Measurements from ENCODE around the gene OR2A2.
"Not testable (repeated sequence)": the region's sequence is repeated elsewhere in the genome, so short reads cannot be mapped to it uniquely, and the experiment has no call there.

The OR2A2 gene, protein sequence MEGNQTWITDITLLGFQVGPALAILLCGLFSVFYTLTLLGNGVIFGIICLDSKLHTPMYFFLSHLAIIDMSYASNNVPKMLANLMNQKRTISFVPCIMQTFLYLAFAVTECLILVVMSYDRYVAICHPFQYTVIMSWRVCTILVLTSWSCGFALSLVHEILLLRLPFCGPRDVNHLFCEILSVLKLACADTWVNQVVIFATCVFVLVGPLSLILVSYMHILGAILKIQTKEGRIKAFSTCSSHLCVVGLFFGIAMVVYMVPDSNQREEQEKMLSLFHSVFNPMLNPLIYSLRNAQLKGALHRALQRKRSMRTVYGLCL

DNA sequence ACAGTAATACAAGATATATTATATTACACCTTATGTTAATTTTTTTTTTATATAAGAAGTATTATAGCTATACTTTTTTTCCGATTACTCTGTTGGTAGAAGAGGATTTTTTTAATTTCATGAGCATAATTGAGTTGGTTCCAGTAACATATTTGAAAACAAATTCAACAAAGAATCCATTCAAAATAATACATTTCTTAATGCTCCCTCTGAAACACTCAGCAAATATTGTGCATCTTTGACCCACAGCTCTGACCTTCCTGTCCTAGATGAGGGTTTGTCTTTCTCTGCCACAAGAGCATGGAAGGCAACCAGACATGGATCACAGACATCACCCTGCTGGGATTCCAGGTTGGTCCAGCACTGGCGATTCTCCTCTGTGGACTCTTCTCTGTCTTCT is at the start of gene OR2A2:
OR2A2 (plus strand) TSS at position 301 of the 400 bp plus-strand sequence; CDS start at position 301, 0 bp downstream.
- no peak for DNase-seq

DNA sequence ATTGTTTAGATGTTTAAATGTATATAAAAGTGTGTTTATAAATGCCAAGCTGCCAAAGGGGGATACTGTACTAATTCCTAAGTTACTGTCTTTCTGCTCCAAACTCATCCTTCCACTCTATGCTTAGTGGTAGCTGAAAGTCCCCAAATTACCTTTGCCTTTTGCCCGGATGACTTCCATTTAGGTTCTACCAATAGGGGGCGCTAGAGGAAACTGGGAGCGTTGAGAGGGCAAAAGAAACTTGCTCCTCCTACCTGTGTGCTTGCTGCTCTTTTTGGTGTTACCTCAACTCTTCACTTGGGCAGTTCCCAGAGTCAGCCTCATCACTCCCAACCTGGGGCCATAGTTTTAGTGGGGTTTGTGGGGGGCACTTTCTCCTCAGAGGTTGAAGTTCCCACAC is 45.7 kb upstream of the OR2A2 start:
- no peak for DNase-seq

DNA sequence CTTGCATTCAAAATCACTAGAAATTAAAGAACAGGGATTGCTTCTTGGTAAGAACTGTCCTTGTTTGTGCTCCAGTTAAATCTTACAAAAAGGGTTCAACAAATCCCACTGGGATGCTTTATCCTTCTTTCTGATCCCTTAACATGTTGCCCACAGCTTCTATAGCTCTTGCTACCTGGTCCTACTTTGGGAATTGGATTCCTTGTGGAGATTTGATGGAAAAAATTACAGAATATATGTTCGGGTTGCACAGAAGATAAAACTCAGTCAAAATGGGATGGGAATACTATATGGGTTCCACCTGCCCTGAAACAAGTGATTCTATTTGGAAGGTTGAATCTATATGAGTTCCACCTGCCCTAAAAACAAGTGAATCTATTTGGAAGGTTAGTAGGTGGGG is 39.9 kb upstream of the OR2A2 start, which contains the start of gene OR2A25:
OR2A25 (plus strand) TSS at position 301 of the 400 bp plus-strand sequence. CDS start 4,409 bp downstream, outside the sequence.
- DNase-seq, result no peak

DNA sequence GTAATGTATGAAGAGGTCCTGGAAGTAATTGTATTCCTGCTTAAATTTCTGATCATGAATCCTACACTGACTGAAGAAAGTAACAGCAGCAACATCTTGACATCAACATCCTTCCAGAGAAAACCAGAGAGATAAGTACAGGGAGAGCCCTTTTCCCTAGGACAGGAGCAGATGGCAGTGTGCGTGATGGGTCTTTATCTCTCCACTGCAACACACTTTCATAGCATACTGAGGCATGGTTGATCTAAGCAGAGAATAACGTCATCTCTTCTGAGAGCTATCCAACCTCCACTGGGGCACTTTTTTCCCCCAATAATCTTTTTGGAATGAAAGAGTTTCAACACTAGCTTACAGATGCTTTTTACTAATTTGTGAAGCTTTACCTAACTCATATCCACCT is 39.4 kb upstream of the OR2A2 start:
- DNase-seq, result no peak

DNA sequence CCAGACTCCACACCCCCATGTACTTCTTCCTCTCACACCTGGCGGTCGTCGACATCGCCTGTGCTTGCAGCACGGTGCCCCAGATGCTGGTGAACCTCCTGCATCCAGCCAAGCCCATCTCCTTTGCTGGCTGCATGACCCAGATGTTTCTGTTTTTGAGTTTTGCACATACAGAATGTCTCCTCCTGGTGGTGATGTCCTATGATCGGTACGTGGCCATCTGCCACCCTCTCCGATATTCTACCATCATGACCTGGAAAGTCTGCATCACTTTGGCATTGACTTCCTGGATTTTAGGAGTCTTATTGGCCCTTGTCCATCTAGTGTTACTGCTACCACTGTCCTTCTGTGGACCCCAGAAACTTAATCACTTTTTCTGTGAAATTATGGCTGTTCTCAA is 35.0 kb upstream of the OR2A2 start:
- no peak for DNase-seq

DNA sequence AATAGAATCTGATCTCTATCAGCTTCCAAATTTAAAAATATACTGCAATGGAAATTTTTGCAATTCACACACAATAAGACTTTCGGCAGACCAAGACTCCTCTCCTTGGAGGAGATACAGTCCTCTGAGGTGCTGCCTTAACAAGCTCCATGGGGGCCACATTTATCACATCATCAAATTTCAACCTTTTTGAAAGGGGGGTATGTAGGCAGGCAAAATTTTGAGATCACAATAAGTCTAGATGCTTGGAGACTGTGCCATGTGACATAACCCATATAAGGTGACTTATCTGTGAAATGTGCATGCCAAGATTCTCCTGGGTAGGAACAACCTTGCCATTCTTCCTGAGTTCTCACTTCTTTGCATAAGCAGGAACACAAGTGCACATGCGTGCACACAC is 23.4 kb upstream of the OR2A2 start, which contains the start of gene OR2A12:
OR2A12 (plus strand) TSS at position 301 of the 400 bp plus-strand sequence. CDS start 8,830 bp downstream, outside the sequence.
- DNase-seq, result no peak

DNA sequence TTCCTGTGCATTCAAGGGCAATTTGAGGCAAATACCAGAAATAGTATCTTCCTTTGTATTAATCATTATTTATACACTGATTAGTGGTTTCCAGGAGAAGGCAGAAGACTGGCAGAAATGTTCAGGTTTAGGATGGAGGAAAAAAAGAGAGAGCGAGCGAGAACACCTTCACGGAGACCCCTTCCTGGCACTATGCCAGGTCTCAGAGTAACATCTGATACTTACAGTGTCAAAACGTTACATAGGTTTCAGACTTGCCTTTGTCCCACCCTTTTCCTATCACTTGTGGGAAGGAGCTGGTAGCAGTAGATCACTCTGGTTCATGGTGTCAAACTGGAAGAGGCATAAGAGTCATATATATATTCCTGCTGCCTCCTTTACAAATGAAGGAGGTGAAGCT is 22.7 kb upstream of the OR2A2 start:
- no peak for DNase-seq

DNA sequence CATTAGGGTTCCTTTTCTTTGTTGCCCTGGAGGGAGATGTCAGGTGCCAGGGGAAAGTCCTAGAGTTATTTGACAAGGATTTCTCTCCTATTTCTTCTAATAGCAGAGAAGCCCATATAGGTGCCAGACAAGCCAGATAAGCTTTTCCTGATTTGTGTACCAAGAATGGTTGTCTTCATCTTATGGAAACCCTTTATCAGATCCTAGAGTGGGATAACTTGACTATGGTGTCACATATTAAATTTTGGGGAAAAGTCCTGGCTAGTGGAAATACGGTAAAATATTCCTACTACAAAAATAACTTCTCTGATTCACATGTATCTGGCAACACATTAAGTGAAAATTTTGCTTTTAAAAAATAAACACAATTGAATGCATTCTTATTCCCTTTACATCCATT is 22.2 kb upstream of the OR2A2 start:
- no peak for DNase-seq

DNA sequence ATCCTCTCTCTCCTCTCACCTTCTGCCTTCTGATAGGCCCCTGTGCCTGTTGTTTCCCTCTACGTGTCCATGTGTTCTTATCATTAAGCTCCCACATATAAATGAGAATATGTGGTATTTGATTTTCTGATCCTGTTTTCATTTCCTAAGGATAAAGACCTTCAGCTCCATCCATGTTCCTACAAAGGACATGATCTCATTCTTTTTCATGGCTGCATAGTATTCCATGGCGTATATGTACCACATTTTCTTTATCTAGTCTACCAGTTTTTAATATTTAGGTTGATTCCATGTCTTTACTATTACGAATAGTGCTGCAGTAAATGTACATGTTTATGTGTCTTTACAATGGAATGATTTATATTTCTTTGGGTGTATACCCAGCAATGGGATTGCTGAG is 18.7 kb upstream of the OR2A2 start:
- DNase-seq, result no peak

DNA sequence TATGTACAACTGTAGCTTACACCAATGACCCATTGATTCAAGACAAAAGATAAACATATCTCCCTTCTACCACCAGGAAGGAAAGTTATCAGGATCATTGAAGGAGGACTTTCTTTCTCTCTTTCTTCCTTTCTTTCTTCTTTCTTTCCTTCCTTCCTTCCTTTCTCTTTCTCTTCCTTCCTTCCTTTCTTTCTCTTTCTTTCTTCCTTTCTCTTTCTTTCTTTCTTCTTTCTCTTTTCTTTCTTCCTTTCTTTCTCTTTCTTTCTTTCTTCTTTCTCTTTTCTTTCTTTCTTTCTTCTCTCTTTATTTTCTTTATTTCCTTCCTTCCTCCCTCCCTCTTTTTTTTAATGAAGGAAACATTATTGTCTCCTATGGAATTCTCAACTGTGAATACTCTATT is 10.6 kb upstream of the OR2A2 start:
- no peak for DNase-seq

DNA sequence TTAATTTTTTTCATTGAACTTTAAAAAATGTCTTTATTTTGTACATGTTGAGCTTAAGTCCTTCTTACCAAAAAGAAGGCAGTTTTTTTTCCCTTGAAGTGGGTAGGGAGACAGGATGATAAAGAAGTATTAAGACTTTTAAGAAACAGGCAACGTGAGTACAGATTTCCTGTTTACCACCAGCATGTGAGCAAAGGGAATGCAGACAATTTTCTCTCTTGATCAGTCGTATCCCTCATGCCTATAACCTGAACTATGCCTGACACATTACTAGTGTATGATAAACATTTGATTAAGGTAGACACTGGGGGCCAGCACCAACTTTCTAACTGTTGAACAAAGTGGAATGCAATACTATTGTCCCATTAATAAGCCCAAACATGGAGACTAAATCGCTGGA is 8.8 kb upstream of the OR2A2 start:
- no peak for DNase-seq

DNA sequence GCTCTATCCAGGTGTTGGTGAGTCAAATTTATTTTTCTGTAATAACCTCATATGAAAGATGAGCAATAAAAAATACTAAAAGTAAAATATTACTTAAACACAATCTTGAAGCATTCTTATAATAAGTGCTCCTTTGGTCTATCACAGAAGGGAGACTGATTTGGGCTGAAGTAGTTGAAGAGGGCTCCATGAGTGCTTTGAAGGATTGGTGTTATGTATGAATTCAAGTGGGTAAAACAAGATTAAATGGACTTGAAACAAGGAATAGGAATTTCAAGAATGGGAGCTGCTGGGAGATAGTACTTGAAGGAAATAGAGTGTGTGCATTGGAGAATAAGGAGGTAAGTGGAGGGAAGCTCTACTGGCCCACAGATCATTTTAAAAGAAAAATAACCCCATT is 7.3 kb upstream of the OR2A2 start:
- DNase-seq, result no peak

DNA sequence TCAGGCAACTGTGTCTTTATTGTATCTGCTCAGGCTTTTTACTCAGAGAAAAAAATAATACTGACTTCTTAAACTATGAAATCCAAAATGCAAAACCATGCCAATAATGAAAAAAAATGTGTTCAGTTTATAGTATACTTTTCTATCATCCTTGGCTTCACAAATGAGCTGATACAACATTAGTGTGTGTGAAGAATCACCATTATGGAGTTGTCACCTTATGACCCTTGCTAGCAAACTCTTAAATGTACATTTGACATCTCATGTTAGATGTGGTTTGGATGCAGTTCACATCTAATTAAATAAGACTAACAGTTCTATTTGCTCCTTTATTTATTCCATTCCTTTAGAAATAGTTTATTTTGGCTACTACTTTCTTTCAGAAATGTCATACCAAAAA is 4.2 kb upstream of the OR2A2 start:
- DNase-seq, result no peak

DNA sequence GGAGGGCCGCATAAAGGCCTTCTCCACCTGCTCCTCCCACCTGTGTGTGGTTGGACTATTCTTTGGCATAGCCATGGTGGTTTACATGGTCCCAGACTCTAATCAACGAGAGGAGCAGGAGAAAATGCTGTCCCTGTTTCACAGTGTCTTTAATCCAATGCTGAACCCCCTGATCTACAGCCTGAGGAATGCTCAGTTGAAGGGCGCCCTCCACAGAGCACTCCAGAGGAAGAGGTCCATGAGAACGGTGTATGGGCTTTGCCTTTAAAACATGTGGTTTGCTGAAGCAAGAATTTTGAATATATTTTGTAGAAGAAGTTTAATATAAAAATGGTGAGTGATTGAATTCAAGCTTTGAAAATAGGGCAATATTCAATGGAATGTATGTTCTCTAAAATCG is 889 bp downstream of the OR2A2 start:
- DNase-seq, result no peak

DNA sequence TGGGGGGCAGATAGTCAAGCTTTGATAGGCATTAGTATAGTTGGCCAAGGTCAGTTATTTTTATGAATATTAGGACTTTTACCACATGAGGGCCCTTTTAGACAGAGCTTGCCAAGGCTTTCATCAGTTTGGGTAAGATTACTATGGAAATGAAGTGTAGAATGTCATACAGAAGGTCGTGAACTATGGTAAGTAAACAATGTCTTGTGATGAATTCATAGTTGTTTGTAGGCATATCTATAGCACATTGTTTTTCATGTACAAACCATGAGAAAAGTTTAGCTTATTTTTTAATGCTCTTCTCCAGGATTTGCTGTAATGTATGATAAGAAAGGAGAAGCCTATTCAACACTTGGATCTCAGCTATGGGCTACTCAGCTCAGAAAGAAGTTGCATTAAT is 4.3 kb downstream of the OR2A2 start:
- no peak for DNase-seq

DNA sequence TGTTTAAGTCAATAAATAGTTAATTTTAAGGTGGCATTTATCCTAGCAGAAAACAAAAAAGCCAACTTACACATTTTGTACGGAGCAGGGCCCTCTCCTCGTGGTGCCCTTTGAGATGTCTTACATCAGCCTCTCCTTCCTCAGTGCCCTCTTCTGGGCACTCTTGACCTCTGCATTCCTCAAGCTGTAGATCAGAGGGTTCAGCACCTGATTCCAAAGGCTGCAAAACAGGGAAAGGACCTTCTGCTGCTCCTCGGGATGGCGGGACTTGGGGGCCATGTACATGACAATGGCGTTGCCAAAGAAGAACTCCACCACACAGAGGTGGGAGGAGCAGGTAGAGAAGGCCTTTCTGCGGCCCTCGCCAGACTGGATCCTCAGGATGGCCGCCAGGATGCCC is 9.0 kb downstream of the OR2A2 start:
- no peak for DNase-seq

DNA sequence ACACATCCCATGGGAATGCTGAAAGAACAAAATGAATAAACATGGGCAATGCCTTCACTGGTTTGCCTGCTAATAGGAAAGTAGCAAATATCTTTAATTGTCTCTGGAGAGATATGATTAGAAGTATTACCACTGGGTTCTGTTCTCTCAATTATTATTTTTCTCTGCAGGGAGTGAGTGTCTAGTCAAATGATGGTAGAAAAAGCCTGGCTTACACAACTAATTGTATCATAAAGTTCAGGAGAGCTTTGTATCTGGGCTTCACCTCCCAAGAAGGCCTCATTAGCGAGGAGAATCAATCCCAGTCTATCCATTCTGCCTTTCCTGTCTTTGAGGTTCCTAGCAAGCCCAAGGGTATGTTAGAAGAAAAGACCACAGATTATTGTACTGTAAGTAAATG is 13.5 kb downstream of the OR2A2 start, which contains the start of gene OR2A14:
OR2A14 (plus strand) TSS at position 301 of the 400 bp plus-strand sequence. CDS start 5,937 bp downstream, outside the sequence.
- DNase-seq, result no peak

DNA sequence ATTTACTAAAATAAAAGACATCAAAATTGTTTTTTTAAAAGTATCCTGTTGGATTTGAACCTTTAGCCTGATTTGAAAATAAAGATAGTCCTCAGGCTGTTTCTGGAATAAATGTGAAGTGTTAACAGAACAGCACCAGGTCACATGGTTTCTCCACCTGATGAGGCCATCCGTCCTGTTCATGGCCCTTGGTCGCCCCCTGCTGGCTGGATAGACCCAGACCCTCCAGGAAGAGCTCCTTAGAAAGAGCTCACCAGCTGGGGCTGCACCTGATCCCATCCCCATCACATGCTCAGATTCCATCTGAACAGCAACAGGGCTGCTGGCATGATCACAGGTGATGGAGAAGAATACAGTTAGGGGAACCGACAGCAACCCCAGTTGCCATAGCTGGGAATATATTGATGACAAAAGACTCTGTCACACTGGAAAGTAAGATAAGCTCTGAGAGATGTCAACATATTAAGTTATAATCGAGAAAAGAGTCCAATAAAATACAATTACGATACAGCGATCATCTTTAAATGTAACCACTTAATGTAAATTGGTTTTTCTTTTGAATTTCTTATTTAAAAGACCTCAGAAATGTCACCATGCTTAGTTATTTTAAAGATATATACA is 18.4 kb downstream of the OR2A2 start:
- peak; percentile 88 for DNase-seq

DNA sequence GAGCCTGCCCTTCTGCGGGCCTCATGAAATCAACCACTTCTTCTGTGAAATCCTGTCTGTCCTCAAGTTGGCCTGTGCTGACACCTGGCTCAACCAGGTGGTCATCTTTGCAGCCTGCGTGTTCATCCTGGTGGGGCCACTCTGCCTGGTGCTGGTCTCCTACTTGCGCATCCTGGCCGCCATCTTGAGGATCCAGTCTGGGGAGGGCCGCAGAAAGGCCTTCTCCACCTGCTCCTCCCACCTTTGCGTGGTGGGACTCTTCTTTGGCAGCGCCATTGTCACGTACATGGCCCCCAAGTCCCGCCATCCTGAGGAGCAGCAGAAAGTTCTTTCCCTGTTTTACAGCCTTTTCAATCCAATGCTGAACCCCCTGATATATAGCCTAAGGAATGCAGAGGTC is 20.2 kb downstream of the OR2A2 start:
- not testable (repeated sequence) for DNase-seq

DNA sequence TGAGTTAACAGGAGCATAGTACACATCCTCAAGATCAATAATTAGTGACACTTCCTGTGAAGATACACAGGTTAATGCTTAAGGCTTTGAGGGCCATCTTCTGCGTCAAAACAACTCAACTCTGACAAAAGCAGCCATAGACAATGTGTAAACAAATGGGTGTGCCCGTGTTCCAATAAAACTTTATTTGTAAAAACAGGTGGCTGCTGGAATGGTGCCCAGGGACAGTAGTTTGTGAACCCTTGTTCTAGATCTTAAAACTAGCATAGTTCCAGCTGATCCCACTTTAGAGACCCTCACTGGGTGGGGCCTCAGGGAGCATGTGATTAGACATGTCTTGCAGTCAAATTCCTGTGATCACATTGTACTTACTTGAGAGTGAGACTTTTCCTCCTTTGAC is 21.3 kb downstream of the OR2A2 start:
- no peak for DNase-seq

DNA sequence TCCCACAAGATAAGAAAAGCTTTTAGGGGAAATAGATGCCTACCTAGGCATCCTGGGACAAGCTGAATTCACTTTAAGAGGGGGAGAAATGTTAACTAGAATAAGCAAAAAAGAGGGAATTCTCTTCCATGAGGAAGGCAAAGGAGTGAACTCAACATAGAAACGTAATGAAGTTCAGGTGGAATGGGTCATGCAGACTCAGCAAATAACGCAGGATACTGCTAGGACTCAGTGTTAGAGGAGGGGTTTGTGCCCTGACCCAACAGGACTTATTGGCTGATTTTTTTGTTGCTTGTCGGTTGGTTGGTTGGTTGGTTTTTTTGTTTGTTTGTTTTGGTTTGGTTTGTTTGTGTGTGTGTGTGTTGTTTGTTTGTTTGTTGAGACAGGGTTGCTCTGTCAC is 22.9 kb downstream of the OR2A2 start:
- DNase-seq, result no peak

DNA sequence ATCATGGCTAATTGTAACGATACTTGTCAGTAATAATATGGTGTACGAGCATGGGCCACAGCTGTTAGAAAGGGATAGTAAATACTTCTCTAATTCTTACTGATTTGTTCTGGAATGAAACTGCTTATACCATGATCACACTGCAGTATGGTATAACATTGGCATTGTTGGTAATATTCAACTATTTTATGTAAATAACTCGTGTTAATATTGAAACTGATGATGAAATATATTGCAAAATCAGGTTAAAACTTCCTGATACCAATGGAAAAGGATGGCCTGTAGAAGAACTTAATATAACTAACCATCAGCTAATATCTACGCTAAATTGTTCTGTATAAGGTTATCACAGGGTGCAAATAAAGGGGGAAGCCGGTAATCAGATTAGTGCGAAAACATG is 23.9 kb downstream of the OR2A2 start:
- no peak for DNase-seq

DNA sequence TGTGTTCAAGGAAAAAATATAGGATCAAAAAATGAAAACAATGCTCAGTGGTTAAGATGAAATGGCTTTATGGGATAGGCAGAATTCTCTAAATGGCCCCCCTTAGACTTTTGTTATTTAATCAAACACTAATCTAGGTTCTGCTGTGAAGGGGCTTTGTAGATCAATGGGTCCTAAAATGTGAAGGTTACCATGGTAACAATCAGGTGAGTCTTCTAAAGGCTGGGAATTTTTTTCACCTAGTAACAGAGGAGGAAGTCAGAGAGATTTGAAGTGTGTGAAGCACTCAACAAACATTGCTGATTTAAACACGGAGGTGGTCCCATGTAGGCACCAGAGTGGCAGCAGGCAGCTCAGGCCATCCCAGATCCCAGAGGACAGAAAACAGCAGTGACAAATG is 24.7 kb downstream of the OR2A2 start:
- DNase-seq, result no peak

DNA sequence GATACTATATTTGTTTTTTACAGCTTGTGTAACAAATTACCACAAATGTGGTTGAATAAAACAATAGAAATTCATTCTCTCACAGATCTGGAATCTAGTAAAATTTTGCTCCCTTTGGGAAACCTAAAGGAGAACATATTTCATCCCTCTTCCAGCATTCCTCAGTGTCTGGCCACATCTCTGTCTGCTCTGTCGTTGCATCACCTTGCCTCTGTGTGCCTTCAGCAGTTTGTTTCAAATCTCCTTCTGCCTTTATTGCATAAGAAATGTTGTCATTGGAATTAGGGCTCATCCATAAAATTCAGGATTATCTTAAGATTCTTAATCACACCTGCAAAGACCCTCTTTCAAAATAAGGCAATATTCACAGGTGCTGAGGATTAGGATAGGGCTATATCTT is 28.1 kb downstream of the OR2A2 start:
- no peak for DNase-seq

DNA sequence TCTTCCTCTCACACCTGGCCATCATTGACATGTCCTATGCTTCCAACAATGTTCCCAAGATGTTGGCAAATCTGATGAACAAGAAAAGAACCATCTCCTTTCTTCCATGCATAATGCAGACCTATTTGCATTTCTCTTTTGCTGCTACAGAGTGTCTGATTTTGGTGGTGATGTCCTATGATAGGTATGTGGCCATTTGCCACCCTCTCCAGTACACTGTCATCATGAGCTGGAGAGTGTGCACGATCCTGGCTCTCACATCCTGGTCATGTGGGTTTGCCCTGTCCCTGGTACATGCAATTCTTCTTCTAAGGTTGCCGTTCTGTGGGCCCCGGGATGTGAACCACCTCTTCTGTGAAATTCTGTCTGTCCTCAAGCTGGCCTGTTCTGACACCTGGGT is 32.8 kb downstream of the OR2A2 start:
- no peak for DNase-seq

Measured in stimulated activated CD4-positive, alpha-beta T cell treated with anti-CD3 and anti-CD28 coated beads, Interleukin-1b, Interleukin-23, amount 100 ng/mL, for 48 hours (primary cell).